ENCODE measurements around the gene SPATA31D1.

Gene SPATA31D1

DNA sequence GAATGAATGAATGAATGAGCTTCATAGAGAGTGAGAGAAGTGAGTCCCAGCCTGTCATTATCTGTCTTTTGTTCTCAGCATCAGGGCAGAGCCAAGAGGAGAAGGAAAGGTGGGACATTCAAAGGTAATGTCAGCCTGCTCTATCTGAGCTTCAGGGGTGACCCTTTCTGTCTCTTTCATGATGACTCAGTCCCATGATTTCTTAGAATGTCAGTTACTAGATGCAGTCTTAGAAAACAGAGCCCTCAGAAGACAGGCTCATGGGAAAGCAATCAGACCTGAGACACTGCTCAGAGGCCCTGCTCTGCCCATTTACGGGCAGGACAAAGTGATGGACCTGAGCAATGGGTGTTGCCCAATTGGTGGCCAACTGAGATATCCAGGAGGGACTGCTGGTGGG, 1.1 kb downstream of the SPATA31D1 start:
- TF ChIP-seq CTCF (IDR thresholded peaks at IDR 0.05; ENCODE audit: poor library complexity, severe bottlenecking): no peak
- H3K4me1 ChIP-seq (ENCODE audit: insufficient read depth, poor library complexity, severe bottlenecking): no peaks in the 10 kb centered on the region
- H3K9me3 ChIP-seq (ENCODE audit: severe bottlenecking): no peaks in the 10 kb centered on the region
- H3K4me3 ChIP-seq (ENCODE audit: severe bottlenecking): no peak overlapping the region
- no peak overlapping the region for H3K27ac ChIP-seq (ENCODE audit: poor library complexity, severe bottlenecking)
- ATAC-seq (ENCODE audit: low read depth) (no peak), DNase-seq (ENCODE audit: low spot score) (no peak)
- no peaks in the 10 kb centered on the region for H3K36me3 ChIP-seq (ENCODE audit: low read depth)
- H3K27me3 ChIP-seq (ENCODE audit: insufficient read depth, poor library complexity, severe bottlenecking): no peaks in the 10 kb centered on the region

- no peak for TF ChIP-seq CTCF (IDR thresholded peaks at IDR 0.05; ENCODE audit: poor library complexity, severe bottlenecking)
- Histone ChIP-seq H3K36me3 (ENCODE audit: low read depth) (no peaks in the 10 kb centered on the region), H3K27ac (ENCODE audit: poor library complexity, severe bottlenecking) (no peak overlapping the region), H3K27me3 (ENCODE audit: insufficient read depth, poor library complexity, severe bottlenecking) (no peaks in the 10 kb centered on the region), H3K9me3 (ENCODE audit: severe bottlenecking) (no peaks in the 10 kb centered on the region), H3K4me1 (ENCODE audit: insufficient read depth, poor library complexity, severe bottlenecking) (no peaks in the 10 kb centered on the region), H3K4me3 (ENCODE audit: severe bottlenecking) (no peak overlapping the region)
- no peak for DNase-seq (ENCODE audit: low spot score)
- ATAC-seq (ENCODE audit: low read depth): no peak
These were observed 5.1 kb downstream of the SPATA31D1 start for GRCh38 chr9:81993656-81994055.

GRCh38 chr9:81999806-82000205, 11.2 kb downstream of the SPATA31D1 start:
- ATAC-seq (ENCODE audit: low read depth): no peak
- H3K9me3 ChIP-seq (ENCODE audit: severe bottlenecking): no peaks in the 10 kb centered on the region
- no peak overlapping the region for H3K27ac ChIP-seq (ENCODE audit: poor library complexity, severe bottlenecking)
- H3K27me3 ChIP-seq (ENCODE audit: insufficient read depth, poor library complexity, severe bottlenecking): no peaks in the 10 kb centered on the region
- DNase-seq (ENCODE audit: low spot score): no peak
- H3K4me3 ChIP-seq (ENCODE audit: severe bottlenecking): no peak overlapping the region
- TF ChIP-seq CTCF (IDR thresholded peaks at IDR 0.05; ENCODE audit: poor library complexity, severe bottlenecking): no peak
- H3K36me3 ChIP-seq (ENCODE audit: low read depth): no peaks in the 10 kb centered on the region
- no peaks in the 10 kb centered on the region for H3K4me1 ChIP-seq (ENCODE audit: insufficient read depth, poor library complexity, severe bottlenecking)

DNA sequence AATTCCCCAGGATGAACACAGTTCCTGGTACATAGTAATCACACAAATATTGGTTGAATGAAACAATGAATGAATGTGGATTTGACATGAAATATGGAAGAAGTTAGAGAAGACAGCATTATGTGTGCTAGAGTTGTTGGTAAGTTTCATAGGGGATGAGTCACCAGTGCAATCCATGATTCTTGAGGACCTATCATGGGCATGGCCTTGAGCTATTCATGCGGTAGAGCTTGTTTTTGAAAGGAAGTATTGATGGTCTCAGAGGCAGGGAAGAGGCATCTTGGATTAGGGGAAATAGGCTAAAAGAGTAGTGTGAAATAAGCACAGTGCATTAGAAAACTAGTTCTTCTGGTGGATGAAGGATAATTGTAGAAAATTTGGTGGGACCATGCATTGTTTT, 22.1 kb downstream of the SPATA31D1 start:
- Histone ChIP-seq H3K27ac (ENCODE audit: poor library complexity, severe bottlenecking) (no peak overlapping the region), H3K9me3 (ENCODE audit: severe bottlenecking) (no peaks in the 10 kb centered on the region), H3K4me3 (ENCODE audit: severe bottlenecking) (no peak overlapping the region), H3K27me3 (ENCODE audit: insufficient read depth, poor library complexity, severe bottlenecking) (no peaks in the 10 kb centered on the region), H3K36me3 (ENCODE audit: low read depth) (no peaks in the 10 kb centered on the region), H3K4me1 (ENCODE audit: insufficient read depth, poor library complexity, severe bottlenecking) (no peaks in the 10 kb centered on the region)
- ATAC-seq (ENCODE audit: low read depth) (no peak), DNase-seq (ENCODE audit: low spot score) (no peak)
- no peak for TF ChIP-seq CTCF (IDR thresholded peaks at IDR 0.05; ENCODE audit: poor library complexity, severe bottlenecking)

GRCh38 chr9:82011133-82011532, 22.6 kb downstream of the SPATA31D1 start:
- H3K27me3 ChIP-seq (ENCODE audit: insufficient read depth, poor library complexity, severe bottlenecking): no peaks in the 10 kb centered on the region
- H3K9me3 ChIP-seq (ENCODE audit: severe bottlenecking): no peaks in the 10 kb centered on the region
- no peaks in the 10 kb centered on the region for H3K36me3 ChIP-seq (ENCODE audit: low read depth)
- no peak for ATAC-seq (ENCODE audit: low read depth)
- DNase-seq (ENCODE audit: low spot score): no peak
- no peak overlapping the region for H3K4me3 ChIP-seq (ENCODE audit: severe bottlenecking)
- no peak overlapping the region for H3K27ac ChIP-seq (ENCODE audit: poor library complexity, severe bottlenecking)
- H3K4me1 ChIP-seq (ENCODE audit: insufficient read depth, poor library complexity, severe bottlenecking): no peaks in the 10 kb centered on the region
- TF ChIP-seq CTCF (IDR thresholded peaks at IDR 0.05; ENCODE audit: poor library complexity, severe bottlenecking): no peak

Data from RWPE2 (cell line).